Activated T-helper 1 cell treated with anti-CD3 and anti-CD28 coated beads, Interleukin-12 subunit alpha, Interleukin-12 subunit beta, Interleukin-2, Interleukin-4 antibody, amounts not matched to agents 30 ng/mL and 10 ng/mL and 1 ng/mL, durations not matched to agents 14 hours and 24 hours and 36 hours (primary cell): ENCODE data around the gene MPPED2. TPM values are rescaled to one million over a fixed set of nuclear protein-coding genes. Genes with fewer than 3 reads are reported as not detected.

Experiments used
- DNase-seq: peaks from one replicate; pipeline ENCODE4 v3.0.0; 2021; ENCODE audit warnings: low spot score
- H3K27ac Mint-ChIP-seq: one replicate; pipeline ENCODE4 v1.8.0; 2021; ENCODE audit warnings: mild to moderate bottlenecking, mixed read lengths
- H3K27me3 Mint-ChIP-seq: one replicate; pipeline ENCODE4 v1.8.0; 2022; ENCODE audit warnings: mild to moderate bottlenecking, moderate library complexity, mixed read lengths; ENCODE audit not compliant: insufficient read depth
- H3K36me3 Mint-ChIP-seq: one replicate; pipeline ENCODE4 v1.8.0; 2021; ENCODE audit warnings: low read depth, mixed read lengths
- H3K4me1 Mint-ChIP-seq: one replicate; pipeline ENCODE4 v1.8.0; 2021; ENCODE audit warnings: low read depth, mixed read lengths
- H3K4me3 Mint-ChIP-seq: one replicate; pipeline ENCODE4 v1.8.0; 2021; ENCODE audit warnings: mild to moderate bottlenecking, moderate library complexity, mixed read lengths
- H3K9me3 Mint-ChIP-seq: one replicate; pipeline ENCODE4 v1.8.0; 2021; ENCODE audit warnings: mixed read lengths
- intact Hi-C: fragments of 100-400 bp; cut with micrococcal nuclease; formaldehyde crosslinking; loops from one replicate; pipeline ENCODE4 v1.15.1; 2024
- total RNA-seq: library from RNA; stranded (reverse); gene quantifications from 2 replicates; pipeline ENCODE4 v1.2.3, GENCODE V29; 2022

MPPED2 gene, protein sequence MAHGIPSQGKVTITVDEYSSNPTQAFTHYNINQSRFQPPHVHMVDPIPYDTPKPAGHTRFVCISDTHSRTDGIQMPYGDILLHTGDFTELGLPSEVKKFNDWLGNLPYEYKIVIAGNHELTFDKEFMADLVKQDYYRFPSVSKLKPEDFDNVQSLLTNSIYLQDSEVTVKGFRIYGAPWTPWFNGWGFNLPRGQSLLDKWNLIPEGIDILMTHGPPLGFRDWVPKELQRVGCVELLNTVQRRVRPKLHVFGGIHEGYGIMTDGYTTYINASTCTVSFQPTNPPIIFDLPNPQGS
- not detected in 2 replicates for total RNA-seq

- Mint-ChIP-seq H3K27me3 (peaks cover 57% of the 10 kb centered on the region), H3K4me1 (no peaks in the 10 kb centered on the region), H3K36me3 (no peaks in the 10 kb centered on the region), H3K4me3 (peak within 1 kb of the TSS; percentile 71), H3K27ac (no peak within 1 kb of the TSS), H3K9me3 (no peaks in the 10 kb centered on the region)
- DNase-seq, result no peak
- intact Hi-C loops, result loop anchor here (2.0 kb wide), 1 partner anchor 264 kb away; the partner anchor contains the start of gene ARL14EP
Measured at GRCh38 chr11:30586251-30587144, at the start of gene MPPED2. TSS of gene MPPED2 (minus strand) at chr11:30586353. CDS start at chr11:30580373, 5,980 bp downstream.

DNA sequence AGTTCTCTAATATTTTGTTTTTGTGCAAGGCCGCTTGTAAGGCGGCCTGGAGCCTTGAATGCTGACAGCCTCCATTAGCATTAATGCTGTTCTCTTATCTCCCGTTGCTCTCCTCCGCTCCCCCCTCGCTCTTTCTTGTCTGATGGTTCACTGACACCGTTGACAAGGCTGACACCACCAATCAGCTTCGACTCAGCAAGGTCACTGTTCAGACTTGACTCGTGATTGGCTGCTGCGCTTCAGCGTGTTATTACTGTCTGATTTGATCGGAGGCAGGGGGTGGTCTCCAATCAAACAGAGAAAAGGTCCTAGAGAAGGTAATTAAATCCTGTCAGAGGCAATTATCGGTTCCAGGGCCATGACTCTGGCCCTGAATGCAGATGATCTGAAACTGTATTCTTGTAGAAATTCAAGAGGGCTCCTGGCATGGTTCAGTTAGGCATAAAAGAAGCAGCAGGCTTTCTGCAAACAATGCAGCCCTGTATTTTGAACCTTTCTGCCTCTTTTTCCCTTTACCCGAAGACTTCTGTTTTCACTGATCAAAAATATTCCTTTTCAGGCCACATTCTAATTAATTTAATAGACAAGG, 49.3 kb upstream of the MPPED2 start:
- peaks cover 3% of the 10 kb centered on the region for H3K9me3 Mint-ChIP-seq
- H3K27me3 Mint-ChIP-seq, result no peaks in the 10 kb centered on the region
- H3K4me3 Mint-ChIP-seq, result no peak overlapping the region
- no peaks in the 10 kb centered on the region for H3K4me1 Mint-ChIP-seq
- intact Hi-C loops, result no loop called here
- H3K27ac Mint-ChIP-seq, result no peak overlapping the region
- DNase-seq, result no peak
- no peaks in the 10 kb centered on the region for H3K36me3 Mint-ChIP-seq

- Mint-ChIP-seq H3K27me3 (no peaks in the 10 kb centered on the region), H3K4me3 (no peak overlapping the region), H3K36me3 (no peaks in the 10 kb centered on the region), H3K27ac (no peak overlapping the region), H3K4me1 (no peaks in the 10 kb centered on the region), H3K9me3 (peaks cover 3% of the 10 kb centered on the region)
- DNase-seq, result no peak
- intact Hi-C loops, result no loop called here
Measured at GRCh38 chr11:30631148-30631547, 45.0 kb upstream of the MPPED2 start.

- Mint-ChIP-seq H3K4me3 (no peak overlapping the region), H3K27ac (no peak overlapping the region), H3K27me3 (no peaks in the 10 kb centered on the region), H3K9me3 (no peaks in the 10 kb centered on the region), H3K4me1 (no peaks in the 10 kb centered on the region), H3K36me3 (no peaks in the 10 kb centered on the region)
- intact Hi-C loops, result no loop called here
- DNase-seq, result no peak
Measured at GRCh38 chr11:30619767-30620166, 33.6 kb upstream of the MPPED2 start.

DNA sequence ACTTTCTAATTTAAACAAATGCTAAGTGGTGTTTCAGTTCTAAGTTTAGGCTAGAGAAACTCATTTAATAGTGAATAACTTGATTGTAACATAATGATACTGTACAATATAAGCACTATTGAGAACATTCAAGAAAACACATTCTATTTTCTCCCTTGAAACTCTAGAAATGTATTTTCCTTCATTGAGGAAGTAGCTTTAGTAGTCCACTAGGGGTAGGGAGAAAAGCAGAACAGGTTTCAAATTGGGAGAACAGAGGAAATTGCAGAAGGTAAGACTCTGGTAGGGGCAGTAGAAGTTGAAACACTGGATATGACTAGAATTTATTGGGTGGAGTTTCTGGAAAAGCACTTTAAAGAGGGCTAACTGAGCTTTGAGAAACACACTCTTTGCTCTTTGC, 31.6 kb upstream of the MPPED2 start:
- Mint-ChIP-seq H3K27me3 (no peaks in the 10 kb centered on the region), H3K9me3 (no peaks in the 10 kb centered on the region), H3K4me3 (no peak overlapping the region), H3K27ac (no peak overlapping the region), H3K36me3 (no peaks in the 10 kb centered on the region), H3K4me1 (no peaks in the 10 kb centered on the region)
- intact Hi-C loops, result no loop called here
- DNase-seq, result no peak

DNA sequence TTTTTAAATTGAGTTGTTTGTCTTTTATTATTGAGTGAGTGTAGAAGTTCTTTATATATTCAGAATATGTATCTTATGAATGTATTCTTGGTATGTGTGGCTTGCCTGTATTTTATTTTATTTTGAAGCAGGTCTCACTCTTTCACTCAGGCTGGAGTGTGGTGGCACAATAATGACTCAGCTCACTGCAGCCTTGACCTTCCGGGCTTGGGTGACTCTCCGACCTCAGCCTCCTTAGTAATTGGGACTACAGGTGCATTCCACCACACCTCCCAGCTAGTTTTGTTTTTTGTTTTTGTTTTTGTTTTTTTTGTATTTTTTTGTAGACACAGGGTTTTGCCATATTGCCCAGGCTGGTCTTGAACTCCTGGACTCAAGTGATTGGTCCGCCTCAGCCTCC, 24.5 kb upstream of the MPPED2 start:
- no peaks in the 10 kb centered on the region for H3K27me3 Mint-ChIP-seq
- H3K27ac Mint-ChIP-seq, result no peak overlapping the region
- H3K9me3 Mint-ChIP-seq, result no peaks in the 10 kb centered on the region
- DNase-seq, result no peak
- H3K36me3 Mint-ChIP-seq, result no peaks in the 10 kb centered on the region
- intact Hi-C loops, result no loop called here
- H3K4me3 Mint-ChIP-seq, result no peak overlapping the region
- H3K4me1 Mint-ChIP-seq, result no peaks in the 10 kb centered on the region

DNA sequence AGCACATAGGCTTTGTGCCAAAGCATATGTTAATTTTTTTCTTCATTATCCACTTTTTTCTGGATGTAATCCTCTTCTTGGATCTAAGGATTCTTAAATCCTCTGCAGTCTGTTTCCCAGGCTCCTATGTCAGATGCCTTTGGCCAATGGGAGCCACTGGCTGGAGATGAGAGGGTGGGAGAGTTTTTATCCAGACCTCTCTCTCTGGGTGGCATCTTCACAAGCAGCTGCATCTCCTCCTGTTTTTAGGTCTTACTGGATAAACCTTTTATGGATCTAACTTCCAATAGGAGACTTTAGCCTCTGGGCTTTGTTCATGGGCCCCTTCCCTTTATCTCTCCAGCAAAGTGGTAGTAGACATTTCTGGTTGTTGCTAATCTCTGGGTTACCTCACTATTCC, 22.4 kb upstream of the MPPED2 start:
- H3K9me3 Mint-ChIP-seq, result no peaks in the 10 kb centered on the region
- H3K27ac Mint-ChIP-seq, result no peak overlapping the region
- no peaks in the 10 kb centered on the region for H3K4me1 Mint-ChIP-seq
- no peak for DNase-seq
- no peak overlapping the region for H3K4me3 Mint-ChIP-seq
- intact Hi-C loops, result no loop called here
- H3K36me3 Mint-ChIP-seq, result no peaks in the 10 kb centered on the region
- no peaks in the 10 kb centered on the region for H3K27me3 Mint-ChIP-seq

DNA sequence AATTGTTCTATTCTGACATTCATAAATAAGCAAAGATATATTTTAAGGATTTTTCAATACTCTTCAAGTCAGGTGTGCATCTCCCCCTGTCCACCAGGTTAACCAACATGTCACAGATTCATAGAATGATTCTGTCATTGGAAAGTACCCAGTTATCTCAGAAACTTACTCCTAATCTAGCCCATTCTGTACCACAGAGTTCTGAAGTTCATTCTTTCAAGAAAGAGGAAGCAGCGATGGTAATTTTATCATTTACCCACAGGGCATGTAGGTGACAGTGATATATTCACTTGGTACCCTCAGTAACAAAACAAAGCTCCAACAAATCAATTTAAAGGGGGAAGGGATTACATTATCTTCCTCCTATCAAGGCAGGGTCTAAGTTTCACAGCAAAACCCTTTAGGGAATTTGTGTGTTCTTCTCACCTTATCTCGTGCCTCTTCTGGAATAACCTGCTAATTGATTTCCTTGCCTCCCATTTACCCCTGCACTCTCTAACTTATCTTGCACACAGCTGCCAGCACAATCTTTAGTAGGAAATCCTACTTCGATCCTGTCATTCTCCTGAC, 19.0 kb upstream of the MPPED2 start:
- no peaks in the 10 kb centered on the region for H3K27me3 Mint-ChIP-seq
- H3K27ac Mint-ChIP-seq, result no peak overlapping the region
- H3K9me3 Mint-ChIP-seq, result peaks cover 4% of the 10 kb centered on the region
- no peaks in the 10 kb centered on the region for H3K36me3 Mint-ChIP-seq
- no peak for DNase-seq
- intact Hi-C loops, result no loop called here
- no peaks in the 10 kb centered on the region for H3K4me1 Mint-ChIP-seq
- H3K4me3 Mint-ChIP-seq, result no peak overlapping the region

GRCh38 chr11:30603357-30603756, 17.2 kb upstream of the MPPED2 start:
- Mint-ChIP-seq H3K27ac (no peak overlapping the region), H3K27me3 (no peaks in the 10 kb centered on the region), H3K9me3 (peaks cover 4% of the 10 kb centered on the region), H3K36me3 (no peaks in the 10 kb centered on the region), H3K4me1 (no peaks in the 10 kb centered on the region), H3K4me3 (no peak overlapping the region)
- intact Hi-C loops, result no loop called here
- no peak for DNase-seq

DNA sequence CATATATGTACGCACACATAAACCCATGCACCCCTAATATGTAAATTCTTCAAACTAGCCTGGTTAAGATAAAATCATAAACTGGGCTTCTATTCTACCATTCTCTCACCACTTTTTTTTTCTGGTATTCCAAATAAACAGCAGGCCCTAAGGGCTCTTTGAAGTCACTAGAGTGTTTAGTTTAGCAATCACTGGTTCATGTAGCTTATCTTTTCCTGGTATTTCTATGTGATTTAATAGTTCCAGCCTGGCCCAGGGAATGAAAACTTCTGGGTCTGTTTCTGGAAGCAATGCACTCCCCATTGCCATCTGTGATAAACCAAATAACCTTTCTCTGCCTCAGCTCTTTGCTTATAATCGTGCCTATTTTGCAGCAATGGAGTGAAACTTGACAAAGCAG, 10.7 kb upstream of the MPPED2 start:
- Mint-ChIP-seq H3K36me3 (no peaks in the 10 kb centered on the region), H3K27me3 (no peaks in the 10 kb centered on the region), H3K4me1 (no peaks in the 10 kb centered on the region), H3K4me3 (no peak overlapping the region), H3K27ac (no peak overlapping the region), H3K9me3 (peaks cover 4% of the 10 kb centered on the region)
- DNase-seq, result no peak
- intact Hi-C loops, result no loop called here

GRCh38 chr11:30595934-30596333, 9.8 kb upstream of the MPPED2 start:
- Mint-ChIP-seq H3K4me1 (no peaks in the 10 kb centered on the region), H3K27me3 (peaks cover 3% of the 10 kb centered on the region), H3K4me3 (no peak overlapping the region), H3K9me3 (peaks cover 4% of the 10 kb centered on the region), H3K27ac (no peak overlapping the region), H3K36me3 (no peaks in the 10 kb centered on the region)
- intact Hi-C loops, result no loop called here
- no peak for DNase-seq

DNA sequence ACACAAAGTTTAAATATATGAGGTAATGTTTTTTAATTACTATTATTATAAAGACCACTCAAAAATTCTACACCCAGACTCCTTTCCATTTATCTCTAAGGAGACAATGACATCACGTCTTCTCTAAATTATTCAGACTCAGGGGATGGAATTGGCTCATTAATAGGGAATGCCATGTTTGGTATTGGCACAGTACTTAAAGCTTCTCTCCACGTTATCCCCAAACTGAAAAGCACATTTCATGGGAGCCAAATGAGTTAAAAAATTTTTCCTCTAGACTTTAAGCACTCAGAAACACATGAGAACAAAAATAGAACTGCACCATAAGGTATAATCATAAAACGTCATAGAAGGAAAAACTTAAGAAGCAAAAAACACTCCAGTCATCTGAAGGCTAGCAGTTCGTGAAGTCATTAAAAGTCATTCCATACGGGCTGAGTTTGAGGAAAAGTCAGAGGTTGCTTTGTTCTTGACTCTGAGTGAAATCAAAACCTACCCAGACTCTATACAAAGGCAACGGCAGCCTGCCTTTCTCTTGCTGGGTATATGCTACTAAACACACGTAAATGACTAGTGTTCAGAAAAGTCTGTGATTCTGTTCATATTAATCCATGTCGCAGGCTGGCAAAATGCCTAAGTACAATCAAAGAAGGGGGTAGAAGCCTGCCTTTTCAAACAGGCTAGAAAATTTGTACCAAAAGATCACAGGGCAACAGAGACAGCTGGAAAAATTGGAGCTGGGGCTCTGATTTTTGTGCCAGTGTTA, 8.7 kb upstream of the MPPED2 start:
- H3K27me3 Mint-ChIP-seq, result peaks cover 3% of the 10 kb centered on the region

More for the DNA sequence above, 8.7 kb upstream of the MPPED2 start:
- Mint-ChIP-seq H3K9me3 (no peaks in the 10 kb centered on the region), H3K4me3 (no peak overlapping the region), H3K36me3 (no peaks in the 10 kb centered on the region), H3K27ac (no peak overlapping the region), H3K4me1 (no peaks in the 10 kb centered on the region)
- DNase-seq, result no peak
- intact Hi-C loops, result no loop called here
